NCI-H1048 (cell line): Measurements from ENCODE around the gene MSI2.

ENCODE experiments used
- DNase-seq: peaks from one replicate; lab custom pipeline; 2025; lab: John Stamatoyannopoulos, UW

Gene MSI2

GRCh38 chr17:57541049-57541448, 284.7 kb downstream of the MSI2 start:
- DNase-seq = no peak

GRCh38 chr17:57541472-57542394, 285.4 kb downstream of the MSI2 start:
- DNase-seq = no peak

- no peak for DNase-seq
Measured at GRCh38 chr17:57542510-57542909, 286.2 kb downstream of the MSI2 start.

- no peak for DNase-seq
Measured at GRCh38 chr17:57543230-57543629, 286.9 kb downstream of the MSI2 start.

- DNase-seq = no peak
Measured at GRCh38 chr17:57544401-57544800, 288.1 kb downstream of the MSI2 start.

GRCh38 chr17:57544834-57545463, 288.6 kb downstream of the MSI2 start:
- no peak for DNase-seq

GRCh38 chr17:57545731-57546342, 289.5 kb downstream of the MSI2 start:
- DNase-seq = no peak

GRCh38 chr17:57548421-57549410, 292.4 kb downstream of the MSI2 start:
- no peak for DNase-seq

- DNase-seq = no peak
Measured at GRCh38 chr17:57549468-57549867, 293.1 kb downstream of the MSI2 start.

GRCh38 chr17:57550016-57550415, 293.7 kb downstream of the MSI2 start:
- DNase-seq = no peak

GRCh38 chr17:57550668-57551315, 294.5 kb downstream of the MSI2 start:
- DNase-seq = peak; percentile 53

GRCh38 chr17:57551321-57552079, 295.2 kb downstream of the MSI2 start:
- no peak for DNase-seq

- no peak for DNase-seq
Measured at GRCh38 chr17:57552114-57552624, 295.8 kb downstream of the MSI2 start.

- DNase-seq = no peak
Measured at GRCh38 chr17:57553526-57553925, 297.2 kb downstream of the MSI2 start.

- DNase-seq = no peak
Measured at GRCh38 chr17:57553991-57554825, 297.9 kb downstream of the MSI2 start.

GRCh38 chr17:57554826-57555635, 298.7 kb downstream of the MSI2 start:
- DNase-seq = no peak

GRCh38 chr17:57555636-57556175, 299.4 kb downstream of the MSI2 start:
- no peak for DNase-seq

GRCh38 chr17:57556320-57556719, 300.0 kb downstream of the MSI2 start:
- no peak for DNase-seq
